PC-9 (cell line): Measurements from ENCODE around the gene OSCP1.

Experiments used
- EZH2 ChIP-seq: fragments of 200-600 bp; sonication (generic); IDR thresholded peaks from 2 replicates; pipeline ENCODE4 v1.8.0; 2017; ENCODE audit warnings: antibody characterized with exemption, low read depth
- TF ChIP-seq, protein P1 (sequence below): fragments of 200-600 bp; sonication (generic); conservative IDR thresholded peaks from 2 replicates; pipeline ENCODE4 v1.6.1; 2017; ENCODE audit warnings: mixed run types, antibody characterized with exemption, mild to moderate bottlenecking, moderate library complexity

DNA sequence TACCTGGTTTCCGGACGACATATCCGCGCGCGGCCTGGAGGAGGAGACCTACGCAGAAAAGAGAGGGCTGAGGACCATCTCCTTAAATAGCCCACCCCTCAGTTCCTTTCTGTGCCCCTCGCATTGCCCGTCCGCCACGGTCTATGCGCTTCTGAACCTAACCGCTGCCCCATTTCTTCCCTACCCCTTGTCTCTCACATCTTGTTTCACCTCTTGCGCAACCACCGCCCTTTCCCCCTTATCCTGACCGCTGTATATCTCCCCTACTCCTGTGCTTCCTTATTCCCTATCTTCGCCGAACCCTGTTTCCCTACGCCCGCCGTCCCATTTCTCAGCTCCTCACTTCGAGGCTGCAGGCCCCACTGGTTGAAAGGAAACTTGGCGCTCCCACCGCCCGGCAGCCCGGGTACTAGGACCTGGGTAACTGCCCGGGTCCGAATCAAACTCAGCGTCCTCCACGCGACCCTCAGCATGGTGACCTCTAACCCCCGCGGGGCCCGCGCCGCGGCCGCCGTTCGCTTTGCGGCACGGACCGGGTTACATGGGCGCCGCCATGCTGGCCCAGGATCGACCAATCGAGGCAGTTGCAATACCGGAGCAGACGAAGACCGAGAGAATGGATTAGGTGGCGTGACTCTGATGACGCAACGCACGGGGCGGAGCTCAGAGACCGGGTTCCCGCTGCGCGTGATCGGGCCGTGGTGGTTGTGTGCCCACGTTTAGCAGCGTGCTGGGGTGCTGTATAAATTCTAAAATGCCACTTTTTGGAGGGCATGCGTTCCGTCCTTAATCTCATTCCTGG lies 13.8 kb upstream of the OSCP1 start, which contains the start of gene MRPS15:
- TF ChIP-seq, protein P1, sequence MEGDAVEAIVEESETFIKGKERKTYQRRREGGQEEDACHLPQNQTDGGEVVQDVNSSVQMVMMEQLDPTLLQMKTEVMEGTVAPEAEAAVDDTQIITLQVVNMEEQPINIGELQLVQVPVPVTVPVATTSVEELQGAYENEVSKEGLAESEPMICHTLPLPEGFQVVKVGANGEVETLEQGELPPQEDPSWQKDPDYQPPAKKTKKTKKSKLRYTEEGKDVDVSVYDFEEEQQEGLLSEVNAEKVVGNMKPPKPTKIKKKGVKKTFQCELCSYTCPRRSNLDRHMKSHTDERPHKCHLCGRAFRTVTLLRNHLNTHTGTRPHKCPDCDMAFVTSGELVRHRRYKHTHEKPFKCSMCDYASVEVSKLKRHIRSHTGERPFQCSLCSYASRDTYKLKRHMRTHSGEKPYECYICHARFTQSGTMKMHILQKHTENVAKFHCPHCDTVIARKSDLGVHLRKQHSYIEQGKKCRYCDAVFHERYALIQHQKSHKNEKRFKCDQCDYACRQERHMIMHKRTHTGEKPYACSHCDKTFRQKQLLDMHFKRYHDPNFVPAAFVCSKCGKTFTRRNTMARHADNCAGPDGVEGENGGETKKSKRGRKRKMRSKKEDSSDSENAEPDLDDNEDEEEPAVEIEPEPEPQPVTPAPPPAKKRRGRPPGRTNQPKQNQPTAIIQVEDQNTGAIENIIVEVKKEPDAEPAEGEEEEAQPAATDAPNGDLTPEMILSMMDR: no peak
- no peak for TF ChIP-seq EZH2
